HepG2 (cell line): ENCODE measurements around the gene MSANTD2. TPM values are rescaled to one million over a fixed set of nuclear protein-coding genes. Genes with fewer than 3 reads are reported as not detected.

ENCODE experiments used
- CEBPB ChIP-seq: IDR thresholded peaks from 2 replicates; pipeline ENCODE4 v1.6.1; 2011; ENCODE audit warnings: low read depth, low read length, improper control_type of control experiment, borderline replicate concordance
- ELK4 ChIP-seq: sonication (generic); formaldehyde crosslinking; IDR thresholded peaks from 2 replicates; pipeline ENCODE4 v1.9.0; 2021; ENCODE audit warnings: missing genetic modification reagents, borderline replicate concordance
- GATAD1 ChIP-seq: IDR thresholded peaks from 2 replicates; pipeline ENCODE4 v1.6.1; 2016; ENCODE audit warnings: missing genetic modification reagents, missing compliant biosample characterization
- HMGXB4 ChIP-seq, 2 experiments: sonication (generic) in 1 of 2; formaldehyde crosslinking in 1 of 2; IDR thresholded peaks; 2 replicates each; pipeline versions ENCODE4 v1.4.0 to v1.6.1; 2018 to 2020; ENCODE audit warnings: missing genetic modification reagents in 2 of 2, borderline replicate concordance in 1 of 2, low read depth in 1 of 2, mild to moderate bottlenecking in 1 of 2, missing biosample characterization in 1 of 2
- JARID2 ChIP-seq: sonication (generic); formaldehyde crosslinking; IDR thresholded peaks from 2 replicates; pipeline ENCODE4 v1.8.1; 2023; ENCODE audit warnings: missing genetic modification reagents, inconsistent platforms; ENCODE audit not compliant: insufficient replicate concordance
- MXD4 ChIP-seq: IDR thresholded peaks from 2 replicates; pipeline ENCODE4 v1.6.1; 2016; ENCODE audit warnings: mild to moderate bottlenecking, missing biosample characterization, missing genetic modification reagents
- NBN ChIP-seq: fragments of 450-650 bp; conservative IDR thresholded peaks from 2 replicates; pipeline ENCODE4 v1.6.1; 2017
- NKX3-1 ChIP-seq: sonication (generic); formaldehyde crosslinking; IDR thresholded peaks from 2 replicates; pipeline ENCODE4 v1.5.0; 2020; ENCODE audit warnings: missing genetic modification reagents
- PITX1 ChIP-seq: sonication (generic); formaldehyde crosslinking; IDR thresholded peaks from 2 replicates; pipeline ENCODE4 v1.5.1; 2020; ENCODE audit warnings: mild to moderate bottlenecking, missing genetic modification reagents
- PRPF4 ChIP-seq: fragments of 200-400 bp; formaldehyde crosslinking; IDR thresholded peaks from 2 replicates; pipeline ENCODE4 v1.6.1; 2016; ENCODE audit warnings: low read length, low read depth; ENCODE audit not compliant: poor library complexity, severe bottlenecking
- RBFOX2 ChIP-seq: fragments of 200-400 bp; formaldehyde crosslinking; IDR thresholded peaks from 2 replicates; pipeline ENCODE4 v1.6.1; 2017; ENCODE audit warnings: low read depth, mild to moderate bottlenecking, low read length
- RXRA ChIP-seq: sonication (generic); formaldehyde crosslinking; IDR thresholded peaks from 2 replicates; pipeline ENCODE4 v1.5.1; 2020; ENCODE audit warnings: missing genetic modification reagents
- SSRP1 ChIP-seq: IDR thresholded peaks from 2 replicates; pipeline ENCODE4 v1.6.1; 2016; ENCODE audit warnings: control low read depth
- TAF15 ChIP-seq: fragments of 200-400 bp; formaldehyde crosslinking; IDR thresholded peaks from one replicate; pipeline ENCODE4 v1.6.1; 2018; ENCODE audit warnings: mild to moderate bottlenecking, low read depth, low read length; ENCODE audit not compliant: poor library complexity, severe bottlenecking
- TBP ChIP-seq: sonication (generic); formaldehyde crosslinking; IDR thresholded peaks from 2 replicates; pipeline ENCODE4 v1.5.0; 2020; ENCODE audit warnings: missing genetic modification reagents
- ZFP36 ChIP-seq: fragments of 150-350 bp; IDR thresholded peaks from 2 replicates; pipeline ENCODE4 v1.6.1; 2018; ENCODE audit warnings: borderline replicate concordance, low read length, low read depth; ENCODE audit not compliant: partially characterized antibody
- ZNF326 ChIP-seq: sonication (generic); formaldehyde crosslinking; IDR thresholded peaks from 2 replicates; pipeline ENCODE4 v1.4.0; 2020; ENCODE audit warnings: missing genetic modification reagents, borderline replicate concordance
- ZNF430 ChIP-seq: sonication (generic); formaldehyde crosslinking; IDR thresholded peaks from 2 replicates; pipeline ENCODE4 v1.9.0; 2021; ENCODE audit warnings: mild to moderate bottlenecking, missing genetic modification reagents
- ZNF547 ChIP-seq: sonication (generic); formaldehyde crosslinking; IDR thresholded peaks from 2 replicates; pipeline ENCODE4 v1.5.1; 2020; ENCODE audit warnings: mild to moderate bottlenecking, missing genetic modification reagents
- ZNF563 ChIP-seq: sonication (generic); formaldehyde crosslinking; IDR thresholded peaks from 2 replicates; pipeline ENCODE4 v1.8.0; 2022; ENCODE audit warnings: mild to moderate bottlenecking, moderate library complexity, missing genetic modification reagents
- ZNF577 ChIP-seq: sonication (generic); formaldehyde crosslinking; IDR thresholded peaks from 2 replicates; pipeline ENCODE4 v1.4.0; 2020; ENCODE audit warnings: mild to moderate bottlenecking, low read depth, missing genetic modification reagents, borderline replicate concordance
- ZNF629 ChIP-seq: sonication (generic); formaldehyde crosslinking; conservative IDR thresholded peaks from 2 replicates; pipeline ENCODE4 v1.5.0; 2020; ENCODE audit warnings: missing genetic modification reagents
- ZNF703 ChIP-seq: sonication (generic); formaldehyde crosslinking; IDR thresholded peaks from 2 replicates; pipeline ENCODE4 v1.5.1; 2020; ENCODE audit warnings: missing genetic modification reagents, mild to moderate bottlenecking, moderate library complexity, borderline replicate concordance
- ZNF891 ChIP-seq: sonication (generic); formaldehyde crosslinking; IDR thresholded peaks from 2 replicates; pipeline ENCODE4 v1.5.0; 2020; ENCODE audit warnings: mild to moderate bottlenecking, missing genetic modification reagents
- polyA plus RNA-seq, 8 experiments: library from polyadenylated mRNA; depleted of rRNA in 3 of 8; stranded (reverse) in 7 of 8; unstranded in 1 of 8; fragments of >200 nt; fragmentation: Illumina TruSeq in 4 of 8; extraction: Trizol in 4 of 8; gene quantifications; 2 replicates each; pipeline versions ENCODE4 v1.2.1 to v1.2.3, GENCODE V29; 2011 to 2016; ENCODE audit warnings: low read depth in 4 of 8, missing spikeins in 1 of 8, mixed read lengths in 1 of 8; ENCODE audit not compliant: insufficient read depth in 1 of 8
- total RNA-seq, 5 experiments: library from RNA; depleted of rRNA; stranded (reverse); fragments of >200 nt; fragmentation: Illumina TruSeq; extraction: Trizol; gene quantifications; 2 replicates each; pipeline ENCODE4 v1.2.3, GENCODE V29; 2016; ENCODE audit warnings: low read depth in 1 of 5
- TF ChIP-seq, protein P1 (sequence below): sonication (generic); formaldehyde crosslinking; IDR thresholded peaks from 2 replicates; pipeline ENCODE4 v1.4.0; 2020; ENCODE audit warnings: missing genetic modification reagents

The MSANTD2 gene
- total and polyA plus RNA-seq, 2 of the 13 experiments (the other 11 are each of a cell fraction or from before 2014, with no cell fraction given), result 8.7 to 10.1 TPM

DNA sequence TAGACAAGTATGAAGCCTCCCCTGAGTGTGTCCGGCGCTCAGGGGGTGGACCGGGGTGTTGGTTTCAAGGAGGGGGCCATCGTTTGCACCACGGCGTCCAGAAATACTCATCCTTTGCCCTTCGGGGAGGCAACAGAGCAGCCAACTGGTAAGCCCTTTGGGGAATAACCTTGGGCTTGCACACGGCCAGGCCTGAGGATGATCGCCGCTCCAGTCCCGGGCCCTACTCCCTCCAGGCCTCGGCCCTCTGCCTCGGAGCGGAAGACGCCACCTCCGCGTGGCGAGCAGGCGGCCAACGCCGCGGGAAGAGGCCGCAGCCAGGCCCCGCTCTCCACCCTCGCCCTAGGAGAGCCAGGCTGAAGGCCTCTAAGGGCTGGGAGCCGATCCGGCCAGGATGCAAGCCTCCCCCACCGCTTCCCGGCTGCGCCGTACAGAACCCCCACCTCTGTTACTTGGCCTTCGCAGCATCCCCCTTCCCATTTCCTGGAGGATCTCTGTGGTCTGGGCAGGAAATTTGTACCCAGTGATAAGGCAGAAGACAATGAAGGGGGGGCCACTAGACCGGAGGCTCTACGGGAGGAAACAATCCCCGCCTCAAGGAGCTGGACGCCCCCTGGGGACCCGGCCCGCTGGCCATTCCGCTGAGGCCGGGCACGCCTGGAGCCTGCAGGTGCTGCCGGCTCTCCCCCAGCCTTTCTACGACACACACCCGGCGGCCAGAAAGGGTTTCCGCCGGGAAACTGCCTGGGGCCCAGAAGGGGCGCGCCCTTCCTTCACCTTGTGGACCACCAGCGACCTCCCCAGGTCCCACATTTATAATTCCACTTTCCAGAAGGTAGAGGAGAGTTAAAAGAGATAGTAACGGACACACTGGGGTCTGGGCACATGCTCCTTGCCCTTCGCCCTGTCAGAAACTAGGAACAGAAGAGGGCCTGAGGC is 40.7 kb downstream of the MSANTD2 start (continued):
- TF ChIP-seq ZNF703 (CRISPR knock-in tag), result peak; percentile 74; the same call in 1 of the 2 replicates
- TF ChIP-seq NKX3-1, result peak; percentile 86; the same call in 1 of the 2 replicates
- peak; percentile 74; the same call in 1 of the 2 replicates for TF ChIP-seq ZNF891 (CRISPR knock-in tag)
- peak; percentile 43 for TF ChIP-seq JARID2
- TF ChIP-seq CEBPB, result no peak
- no peak for TF ChIP-seq TBP
- peak; percentile 69; the same call in 1 of the 2 replicates for TF ChIP-seq ZNF563
- no peak for TF ChIP-seq NBN
- 0 out of 2 replicates have a peak, but pooled peaks have one; percentile 43 for TF ChIP-seq RBFOX2
- TF ChIP-seq ELK4 (CRISPR knock-in tag), result no peak; the same call in 1 of the 2 replicates
- peak; percentile 44; the same call in 1 of the 2 replicates for TF ChIP-seq MXD4
- TF ChIP-seq GATAD1, result no peak
- TF ChIP-seq, protein P1, sequence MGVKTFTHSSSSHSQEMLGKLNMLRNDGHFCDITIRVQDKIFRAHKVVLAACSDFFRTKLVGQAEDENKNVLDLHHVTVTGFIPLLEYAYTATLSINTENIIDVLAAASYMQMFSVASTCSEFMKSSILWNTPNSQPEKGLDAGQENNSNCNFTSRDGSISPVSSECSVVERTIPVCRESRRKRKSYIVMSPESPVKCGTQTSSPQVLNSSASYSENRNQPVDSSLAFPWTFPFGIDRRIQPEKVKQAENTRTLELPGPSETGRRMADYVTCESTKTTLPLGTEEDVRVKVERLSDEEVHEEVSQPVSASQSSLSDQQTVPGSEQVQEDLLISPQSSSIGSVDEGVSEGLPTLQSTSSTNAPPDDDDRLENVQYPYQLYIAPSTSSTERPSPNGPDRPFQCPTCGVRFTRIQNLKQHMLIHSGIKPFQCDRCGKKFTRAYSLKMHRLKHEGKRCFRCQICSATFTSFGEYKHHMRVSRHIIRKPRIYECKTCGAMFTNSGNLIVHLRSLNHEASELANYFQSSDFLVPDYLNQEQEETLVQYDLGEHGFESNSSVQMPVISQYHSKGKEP (CRISPR knock-in tag), result peak; percentile 58; the same call in 1 of the 2 replicates
- TF ChIP-seq TAF15, result no peak
- TF ChIP-seq RXRA, result peak; percentile 24; the same call in 1 of the 2 replicates
- TF ChIP-seq ZNF577 (CRISPR knock-in tag), result no peak
- no peak; the same call in none of the 2 replicates for TF ChIP-seq ZNF430
- TF ChIP-seq ZFP36, result no peak
- no peak for TF ChIP-seq PRPF4
- TF ChIP-seq PITX1 (CRISPR knock-in tag), result 0 out of 2 replicates have a peak, but pooled peaks have one; percentile 27
- 0 out of 2 replicates have a peak, but pooled peaks have one; percentile 14 for TF ChIP-seq ZNF629
- TF ChIP-seq ZNF326 (CRISPR knock-in tag), result no peak
- TF ChIP-seq ZNF547 (CRISPR knock-in tag), result peak; percentile 66; the same call in 1 of the 2 replicates
- TF ChIP-seq SSRP1 (CRISPR knock-in tag), result no peak
- no peak; a peak in 1 of 4 replicates for TF ChIP-seq HMGXB4 (CRISPR knock-in tag; IDR thresholded peaks at IDR 0.05; ENCODE audit: borderline replicate concordance in 1 of 2, low read depth in 1 of 2)
